GM12878 (cell line): Measurements from ENCODE around the gene PIEZO2. TPM values are rescaled to one million over a fixed set of nuclear protein-coding genes. Genes with fewer than 3 reads are reported as not detected.

Source experiments
- ATAC-seq: fragments of 200-7000 bp; cut with Tn5 transposase; 3 replicates; pipeline ENCODE4 v1.9.1; 2020; ENCODE audit warnings: mild to moderate bottlenecking, moderate library complexity
- BruUV-seq: library from RNA; stranded (reverse); fragments of 400-500 nt; replicated peaks from 2 replicates; lab custom pipeline; 2021; lab: Mats Ljungman, UMichigan
- CTCF ChIA-PET: fragments of 300-600 bp; sonication (Branson Sonifier 250); formaldehyde crosslinking; extraction: SDS; loops from one replicate; lab custom pipeline; 2021; ENCODE audit warnings: inconsistent platforms; lab: Yijun Ruan, JAX
- POLR2A ChIA-PET: fragments of 350-600 bp; formaldehyde crosslinking; extraction: SDS; loops from one replicate; lab custom pipeline; 2021; ENCODE audit warnings: inconsistent platforms; lab: Charles Lee
- RAD21 ChIA-PET: fragments of 300-600 bp; sonication (Branson Sonifier 250); formaldehyde crosslinking; loops from one replicate; lab custom pipeline; 2023; ENCODE audit warnings: antibody characterized with exemption; ENCODE audit not compliant: unreplicated experiment; lab: Charles Lee
- SMC1A ChIA-PET: fragments of 300-600 bp; sonication (Branson Sonifier 250); formaldehyde crosslinking; loops from one replicate; lab custom pipeline; 2023; ENCODE audit not compliant: unreplicated experiment, uncharacterized antibody; lab: Charles Lee
- DNase-seq: peaks from one replicate; pipeline ENCODE4 v3.0.0-alpha.2; 2011; ENCODE audit warnings: low read depth, low spot score
- FAIRE-seq: peaks from 3 replicates; lab custom pipeline; 2011; peaks lifted over from hg19 to GRCh38; lab: Jason Lieb, UNC
- H2AFZ ChIP-seq: 2 replicates; pipeline ENCODE4 v1.6.0; 2011; ENCODE audit warnings: low read depth, low read length, control low read depth; ENCODE audit not compliant: control insufficient read depth
- H3K27ac ChIP-seq: 2 replicates; pipeline ENCODE4 v1.5.1; 2011; ENCODE audit warnings: control low read depth; ENCODE audit not compliant: control insufficient read depth, insufficient read depth
- H3K27me3 ChIP-seq, 2 experiments: replicated peaks in 1 of 2; 2 replicates each; pipeline versions ENCODE4 v1.6.0 to v1.6.1; 2011; ENCODE audit warnings: low read length in 1 of 2; ENCODE audit not compliant: control insufficient read depth in 2 of 2, insufficient read depth in 2 of 2
- H3K36me3 ChIP-seq, 2 experiments: 2 replicates each; pipeline ENCODE4 v1.5.1; 2011; ENCODE audit warnings: low read length in 1 of 2; ENCODE audit not compliant: control insufficient read depth in 2 of 2, insufficient read depth in 2 of 2
- H3K4me1 ChIP-seq: 2 replicates; pipeline ENCODE4 v1.6.1; 2011; ENCODE audit warnings: mild to moderate bottlenecking, low read length, moderate library complexity, mixed read lengths; ENCODE audit not compliant: control insufficient read depth, insufficient read depth
- H3K4me2 ChIP-seq: 2 replicates; pipeline ENCODE4 v1.6.0; 2011; ENCODE audit warnings: control low read depth; ENCODE audit not compliant: control insufficient read depth, insufficient read depth
- H3K4me3 ChIP-seq: fragments of 200-600 bp; sonication (generic); 2 replicates; pipeline ENCODE4 v1.5.1; 2016
- H3K79me2 ChIP-seq: 2 replicates; pipeline ENCODE4 v1.6.0; 2011; ENCODE audit warnings: low read length; ENCODE audit not compliant: control insufficient read depth, insufficient read depth
- H3K9ac ChIP-seq: 2 replicates; pipeline ENCODE4 v1.8.0; 2011; ENCODE audit warnings: low read length, control low read depth, mixed read lengths; ENCODE audit not compliant: control insufficient read depth, insufficient read depth
- H3K9me3 ChIP-seq: replicated peaks from 3 replicates; pipeline ENCODE4 v1.5.1; 2011; ENCODE audit warnings: mild to moderate bottlenecking, low read length; ENCODE audit not compliant: control insufficient read depth, insufficient read depth
- H4K20me1 ChIP-seq: 2 replicates; pipeline ENCODE4 v1.6.0; 2011; ENCODE audit not compliant: control insufficient read depth, insufficient read depth
- ATF7 ChIP-seq: fragments of 450-650 bp; IDR thresholded peaks from 2 replicates; pipeline ENCODE4 v1.6.1; 2016; ENCODE audit warnings: low read depth, mild to moderate bottlenecking
- BRCA1 ChIP-seq: IDR thresholded peaks from 2 replicates; pipeline ENCODE4 v1.6.1; 2011; ENCODE audit warnings: low read depth, low read length, improper control_type of control experiment
- CBX3 ChIP-seq: fragments of 200-600 bp; sonication (generic); IDR thresholded peaks from 2 replicates; pipeline ENCODE4 v1.6.1; 2016; ENCODE audit warnings: low read depth, borderline replicate concordance
- CBX5 ChIP-seq: sonication (generic); IDR thresholded peaks from 2 replicates; pipeline ENCODE4 v1.6.1; 2016; ENCODE audit warnings: low read depth, moderate library complexity, mild to moderate bottlenecking, inconsistent platforms
- HCFC1 ChIP-seq: fragments of 150-350 bp; IDR thresholded peaks from 2 replicates; pipeline ENCODE4 v1.6.1; 2014; ENCODE audit warnings: low read length
- IKZF1 ChIP-seq: fragments of 450-650 bp; conservative IDR thresholded peaks from 2 replicates; pipeline ENCODE4 v1.6.1; 2017; ENCODE audit warnings: antibody characterized with exemption, mild to moderate bottlenecking
- PAX8 ChIP-seq: fragments of 450-650 bp; IDR thresholded peaks from 2 replicates; pipeline ENCODE4 v1.6.1; 2017; ENCODE audit warnings: mild to moderate bottlenecking, moderate library complexity
- RB1 ChIP-seq: fragments of 450-650 bp; formaldehyde crosslinking; IDR thresholded peaks from 2 replicates; pipeline ENCODE4 v1.6.1; 2017; ENCODE audit warnings: mild to moderate bottlenecking, borderline replicate concordance
- RELA ChIP-seq: fragments of 450-650 bp; IDR thresholded peaks from 2 replicates; pipeline ENCODE4 v1.8.0; 2014; ENCODE audit warnings: borderline replicate concordance; ENCODE audit not compliant: partially characterized antibody
- SMC3 ChIP-seq: IDR thresholded peaks from 2 replicates; pipeline ENCODE4 v1.6.1; 2011; ENCODE audit warnings: low read length, improper control_type of control experiment, borderline replicate concordance
- SRF ChIP-seq, 2 experiments: IDR thresholded peaks; 2 replicates each; pipeline ENCODE4 v1.6.1; 2011; ENCODE audit warnings: low read depth in 2 of 2, low read length in 2 of 2, mild to moderate bottlenecking in 1 of 2, moderate library complexity in 1 of 2
- STAT3 ChIP-seq: IDR thresholded peaks from 2 replicates; pipeline ENCODE4 v1.6.1; 2011; ENCODE audit warnings: low read depth, low read length, improper control_type of control experiment
- TCF12 ChIP-seq: IDR thresholded peaks from 2 replicates; pipeline ENCODE4 v1.6.1; 2011; ENCODE audit warnings: low read depth, mild to moderate bottlenecking, low read length
- ZBTB11 ChIP-seq: fragments of 450-650 bp; formaldehyde crosslinking; IDR thresholded peaks from 2 replicates; pipeline ENCODE4 v1.5.0; 2022; ENCODE audit warnings: mild to moderate bottlenecking, missing genetic modification characterization
- ZNF207 ChIP-seq: fragments of 450-650 bp; IDR thresholded peaks from 2 replicates; pipeline ENCODE4 v1.6.1; 2014; ENCODE audit warnings: antibody characterized with exemption, mild to moderate bottlenecking, borderline replicate concordance
- WGBS: methylation state at CpG from one replicate; pipeline ENCODE4 v1.1.6; 2016; ENCODE audit warnings: low lambda C conversion rate; ENCODE audit not compliant: insufficient replicate concordance, insufficient coverage; ENCODE audit errors: missing lambda C conversion rate; 5-methylcytosine and 5-hydroxymethylcytosine counted together
- in situ Hi-C: fragments of 300-500 bp; cut with MboI; formaldehyde crosslinking; loops from 9 replicates; pipeline ENCODE4 v1.14.3; 2018; ENCODE audit warnings: mixed read lengths
- intact Hi-C: fragments of 100-400 bp; cut with micrococcal nuclease; formaldehyde crosslinking; loops from one replicate; pipeline ENCODE4 v1.14.2; 2022; ENCODE audit not compliant: unreplicated experiment
- polyA plus RNA-seq, 11 experiments: library from polyadenylated mRNA; depleted of rRNA in 4 of 11; unstranded in 6 of 11; stranded (reverse) in 5 of 11; fragments of >200 nt; fragmentation: Nextera tagmentation in 4 of 11; fragmentation: Illumina TruSeq in 1 of 11; extraction: Ambion mirVana in 4 of 11; extraction: Trizol in 1 of 11; gene quantifications; 1 replicate in 1 of 11; 2 replicates in 10 of 11; pipeline versions ENCODE4 v1.2.1 to v1.2.3, GENCODE V29; 2011 to 2016; ENCODE audit warnings: inconsistent platforms in 2 of 11, missing spikeins in 2 of 11, low read depth in 1 of 11
- total RNA-seq, 4 experiments: library from RNA; depleted of rRNA in 3 of 4; stranded (reverse); fragments of >200 nt in 3 of 4; fragmentation: Illumina TruSeq in 1 of 4; extraction: Trizol in 1 of 4; gene quantifications; 2 replicates each; pipeline versions ENCODE4 v1.2.1 to v1.2.3, GENCODE V29; 2013 to 2021
- TF ChIP-seq, protein P1 (sequence below): fragments of 450-650 bp; IDR thresholded peaks from 2 replicates; pipeline ENCODE4 v1.6.1; 2016; ENCODE audit warnings: mild to moderate bottlenecking, moderate library complexity, borderline replicate concordance
- TF ChIP-seq, protein P2 (sequence below): fragments of 450-650 bp; conservative IDR thresholded peaks from 2 replicates; pipeline ENCODE4 v1.6.1; 2017; ENCODE audit warnings: mild to moderate bottlenecking, moderate library complexity

Gene PIEZO2
- total and polyA plus RNA-seq, 10 of the 15 experiments (the other 5 are each of a cell fraction or from before 2014, with no cell fraction given): 6.7 to 42.3 (median 27.4) TPM

DNA sequence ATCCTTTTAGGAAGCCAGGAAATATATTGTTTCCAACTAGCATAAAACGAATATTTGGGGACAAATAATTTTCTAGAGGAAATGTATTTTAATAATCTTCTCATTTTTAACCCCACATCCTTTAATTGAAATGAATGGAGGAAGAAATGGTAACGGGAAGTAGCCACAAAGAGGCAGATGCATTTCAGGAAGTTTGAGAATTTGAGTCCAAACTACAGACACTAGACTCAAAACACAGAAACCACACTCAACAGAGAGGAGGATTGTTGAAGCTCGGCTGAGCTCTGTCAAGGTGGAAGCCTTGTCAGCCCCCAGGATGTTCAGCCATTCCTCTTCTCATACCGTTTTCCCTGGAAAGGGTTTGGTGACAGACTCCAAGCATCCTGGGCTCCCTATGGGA, 335.0 kb downstream of the PIEZO2 start:
- Histone ChIP-seq H3K27ac (no peak overlapping the region), H3K9me3 (no peaks in the 10 kb centered on the region), H3K27me3 (no peaks in the 10 kb centered on the region), H3K4me3 (no peak overlapping the region), H3K36me3 (peaks cover 0 to 5% of the 10 kb centered on the region in 2 experiments; a peak in 1 of 4 replicates), H3K79me2 (no peaks in the 10 kb centered on the region), H2AFZ (no peak overlapping the region), H3K4me1 (no peaks in the 10 kb centered on the region), H3K9ac (no peak overlapping the region), H3K4me2 (no peak overlapping the region), H4K20me1 (no peaks in the 10 kb centered on the region)
- ChIA-PET CTCF (interaction anchor here (0.7 to 1.9 kb wide), 5 partner anchors 9 to 340 kb away, joined by 3 to 7 read pairs (median 3); no protein-coding TSS in a partner anchor), POLR2A (no interaction called here), SMC1A (interaction anchor here (1.0 to 1.2 kb wide), 5 partner anchors 9 to 340 kb away, joined by 3 to 7 read pairs (median 3); no protein-coding TSS in a partner anchor), RAD21 (interaction anchor here (0.7 kb wide), 1 partner anchor 191 kb away, joined by 3 read pairs; no protein-coding TSS in a partner anchor)
- intact Hi-C loops (no loop called here), in situ Hi-C loops (no loop called here)
- FAIRE-seq: no peak
- 0% methylated on average over 4 of the region's 4 CpGs for WGBS
- no peak for DNase-seq
- ATAC-seq: no peak
- no TSS peak for BruUV-seq
- TF ChIP-seq, protein P1, sequence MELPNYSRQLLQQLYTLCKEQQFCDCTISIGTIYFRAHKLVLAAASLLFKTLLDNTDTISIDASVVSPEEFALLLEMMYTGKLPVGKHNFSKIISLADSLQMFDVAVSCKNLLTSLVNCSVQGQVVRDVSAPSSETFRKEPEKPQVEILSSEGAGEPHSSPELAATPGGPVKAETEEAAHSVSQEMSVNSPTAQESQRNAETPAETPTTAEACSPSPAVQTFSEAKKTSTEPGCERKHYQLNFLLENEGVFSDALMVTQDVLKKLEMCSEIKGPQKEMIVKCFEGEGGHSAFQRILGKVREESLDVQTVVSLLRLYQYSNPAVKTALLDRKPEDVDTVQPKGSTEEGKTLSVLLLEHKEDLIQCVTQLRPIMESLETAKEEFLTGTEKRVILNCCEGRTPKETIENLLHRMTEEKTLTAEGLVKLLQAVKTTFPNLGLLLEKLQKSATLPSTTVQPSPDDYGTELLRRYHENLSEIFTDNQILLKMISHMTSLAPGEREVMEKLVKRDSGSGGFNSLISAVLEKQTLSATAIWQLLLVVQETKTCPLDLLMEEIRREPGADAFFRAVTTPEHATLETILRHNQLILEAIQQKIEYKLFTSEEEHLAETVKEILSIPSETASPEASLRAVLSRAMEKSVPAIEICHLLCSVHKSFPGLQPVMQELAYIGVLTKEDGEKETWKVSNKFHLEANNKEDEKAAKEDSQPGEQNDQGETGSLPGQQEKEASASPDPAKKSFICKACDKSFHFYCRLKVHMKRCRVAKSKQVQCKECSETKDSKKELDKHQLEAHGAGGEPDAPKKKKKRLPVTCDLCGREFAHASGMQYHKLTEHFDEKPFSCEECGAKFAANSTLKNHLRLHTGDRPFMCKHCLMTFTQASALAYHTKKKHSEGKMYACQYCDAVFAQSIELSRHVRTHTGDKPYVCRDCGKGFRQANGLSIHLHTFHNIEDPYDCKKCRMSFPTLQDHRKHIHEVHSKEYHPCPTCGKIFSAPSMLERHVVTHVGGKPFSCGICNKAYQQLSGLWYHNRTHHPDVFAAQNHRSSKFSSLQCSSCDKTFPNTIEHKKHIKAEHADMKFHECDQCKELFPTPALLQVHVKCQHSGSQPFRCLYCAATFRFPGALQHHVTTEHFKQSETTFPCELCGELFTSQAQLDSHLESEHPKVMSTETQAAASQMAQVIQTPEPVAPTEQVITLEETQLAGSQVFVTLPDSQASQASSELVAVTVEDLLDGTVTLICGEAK: no peak
- TF ChIP-seq TCF12 (no peak), RELA (no peak), IKZF1 (no peak), BRCA1 (no peak), ZNF207 (no peak), ZBTB11 (no peak), RB1 (no peak), SMC3 (no peak), HCFC1 (no peak), ATF7 (no peak), STAT3 (no peak), PAX8 (no peak), SRF (IDR thresholded peaks at IDR 0.05; ENCODE audit: low read depth in 2 of 2, low read length in 2 of 2) (no peak), CBX5 (no peak), CBX3 (no peak)
- TF ChIP-seq, protein P2, sequence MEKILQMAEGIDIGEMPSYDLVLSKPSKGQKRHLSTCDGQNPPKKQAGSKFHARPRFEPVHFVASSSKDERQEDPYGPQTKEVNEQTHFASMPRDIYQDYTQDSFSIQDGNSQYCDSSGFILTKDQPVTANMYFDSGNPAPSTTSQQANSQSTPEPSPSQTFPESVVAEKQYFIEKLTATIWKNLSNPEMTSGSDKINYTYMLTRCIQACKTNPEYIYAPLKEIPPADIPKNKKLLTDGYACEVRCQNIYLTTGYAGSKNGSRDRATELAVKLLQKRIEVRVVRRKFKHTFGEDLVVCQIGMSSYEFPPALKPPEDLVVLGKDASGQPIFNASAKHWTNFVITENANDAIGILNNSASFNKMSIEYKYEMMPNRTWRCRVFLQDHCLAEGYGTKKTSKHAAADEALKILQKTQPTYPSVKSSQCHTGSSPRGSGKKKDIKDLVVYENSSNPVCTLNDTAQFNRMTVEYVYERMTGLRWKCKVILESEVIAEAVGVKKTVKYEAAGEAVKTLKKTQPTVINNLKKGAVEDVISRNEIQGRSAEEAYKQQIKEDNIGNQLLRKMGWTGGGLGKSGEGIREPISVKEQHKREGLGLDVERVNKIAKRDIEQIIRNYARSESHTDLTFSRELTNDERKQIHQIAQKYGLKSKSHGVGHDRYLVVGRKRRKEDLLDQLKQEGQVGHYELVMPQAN: no peak
